Adipocyte (in vitro differentiated cells): Measurements from ENCODE around the gene FSTL4.

Experiments
- DNase-seq: peaks from one replicate; pipeline ENCODE4 v3.0.0-alpha.2; 2015; ENCODE audit warnings: low read depth
- H3K27me3 ChIP-seq: replicated peaks from 2 replicates; pipeline ENCODE4 v1.7.0; 2013; ENCODE audit warnings: mild to moderate bottlenecking, low read length, moderate library complexity; ENCODE audit not compliant: control insufficient read depth, insufficient read depth
- H3K36me3 ChIP-seq: 2 replicates; pipeline ENCODE4 v1.7.0; 2013; ENCODE audit warnings: low read length, mild to moderate bottlenecking, moderate library complexity; ENCODE audit not compliant: control insufficient read depth, insufficient read depth, severe bottlenecking
- H3K4me1 ChIP-seq: 2 replicates; pipeline ENCODE4 v1.7.0; 2013; ENCODE audit warnings: mild to moderate bottlenecking, low read length, moderate library complexity; ENCODE audit not compliant: control insufficient read depth, insufficient read depth
- H3K4me3 ChIP-seq: 2 replicates; pipeline ENCODE4 v1.7.0; 2013; ENCODE audit warnings: mild to moderate bottlenecking, low read length, moderate library complexity
- H3K9ac ChIP-seq: 2 replicates; pipeline ENCODE4 v1.7.0; 2013; ENCODE audit warnings: mild to moderate bottlenecking, low read length, moderate library complexity
- H3K9me3 ChIP-seq: 2 replicates; pipeline ENCODE4 v1.7.0; 2013; ENCODE audit warnings: mild to moderate bottlenecking, low read length, moderate library complexity; ENCODE audit not compliant: control insufficient read depth

FSTL4 gene

GRCh38 chr5:133365738-133366137 is 246.6 kb downstream of the FSTL4 start:
- peaks cover 43% of the 10 kb centered on the region for H3K27me3 ChIP-seq
- H3K9ac ChIP-seq, result no peak overlapping the region
- no peak overlapping the region for H3K4me3 ChIP-seq
- peaks cover 7% of the 10 kb centered on the region for H3K4me1 ChIP-seq
- no peaks in the 10 kb centered on the region for H3K36me3 ChIP-seq
- no peak for DNase-seq
- H3K9me3 ChIP-seq, result no peaks in the 10 kb centered on the region

- H3K36me3 ChIP-seq, result no peaks in the 10 kb centered on the region
- H3K9ac ChIP-seq, result no peak overlapping the region
- H3K4me1 ChIP-seq, result peaks cover 2% of the 10 kb centered on the region
- no peaks in the 10 kb centered on the region for H3K9me3 ChIP-seq
- H3K27me3 ChIP-seq, result peaks cover 46% of the 10 kb centered on the region
- H3K4me3 ChIP-seq, result no peak overlapping the region
- DNase-seq, result no peak
These were observed 247.2 kb downstream of the FSTL4 start for GRCh38 chr5:133364936-133365707.

- no peaks in the 10 kb centered on the region for H3K36me3 ChIP-seq
- no peak overlapping the region for H3K4me3 ChIP-seq
- no peaks in the 10 kb centered on the region for H3K4me1 ChIP-seq
- no peaks in the 10 kb centered on the region for H3K9me3 ChIP-seq
- H3K27me3 ChIP-seq, result peaks cover 44% of the 10 kb centered on the region
- no peak overlapping the region for H3K9ac ChIP-seq
- DNase-seq, result no peak
These were observed 248.3 kb downstream of the FSTL4 start for GRCh38 chr5:133363807-133364587.

- Histone ChIP-seq H3K4me3 (no peak overlapping the region), H3K27me3 (peaks cover 33% of the 10 kb centered on the region), H3K9ac (no peak overlapping the region), H3K36me3 (no peaks in the 10 kb centered on the region), H3K4me1 (no peaks in the 10 kb centered on the region), H3K9me3 (no peaks in the 10 kb centered on the region)
- no peak for DNase-seq
These were observed 249.9 kb downstream of the FSTL4 start for GRCh38 chr5:133362438-133362837.

GRCh38 chr5:133361922-133362321 is 250.4 kb downstream of the FSTL4 start:
- H3K9me3 ChIP-seq, result no peaks in the 10 kb centered on the region
- H3K36me3 ChIP-seq, result no peaks in the 10 kb centered on the region
- H3K27me3 ChIP-seq, result peaks cover 33% of the 10 kb centered on the region
- H3K4me3 ChIP-seq, result no peak overlapping the region
- H3K4me1 ChIP-seq, result no peaks in the 10 kb centered on the region
- no peak for DNase-seq
- H3K9ac ChIP-seq, result no peak overlapping the region

- no peak for DNase-seq
- Histone ChIP-seq H3K27me3 (peaks cover 33% of the 10 kb centered on the region), H3K4me3 (no peak overlapping the region), H3K9me3 (no peaks in the 10 kb centered on the region), H3K36me3 (no peaks in the 10 kb centered on the region), H3K9ac (no peak overlapping the region), H3K4me1 (no peaks in the 10 kb centered on the region)
These were observed 251.5 kb downstream of the FSTL4 start for GRCh38 chr5:133360693-133361472.

- Histone ChIP-seq H3K27me3 (peaks cover 26% of the 10 kb centered on the region), H3K9ac (no peak overlapping the region), H3K36me3 (no peaks in the 10 kb centered on the region), H3K4me1 (no peaks in the 10 kb centered on the region), H3K9me3 (no peaks in the 10 kb centered on the region), H3K4me3 (no peak overlapping the region)
- no peak for DNase-seq
These were observed 252.5 kb downstream of the FSTL4 start for GRCh38 chr5:133359861-133360260.

GRCh38 chr5:133358271-133358670 is 254.1 kb downstream of the FSTL4 start:
- Histone ChIP-seq H3K36me3 (no peaks in the 10 kb centered on the region), H3K9ac (no peak overlapping the region), H3K4me1 (no peaks in the 10 kb centered on the region), H3K4me3 (no peak overlapping the region), H3K9me3 (no peaks in the 10 kb centered on the region), H3K27me3 (peaks cover 19% of the 10 kb centered on the region)
- DNase-seq, result no peak

GRCh38 chr5:133357758-133358157 is 254.6 kb downstream of the FSTL4 start:
- Histone ChIP-seq H3K27me3 (peaks cover 16% of the 10 kb centered on the region), H3K9me3 (no peaks in the 10 kb centered on the region), H3K4me1 (no peaks in the 10 kb centered on the region), H3K4me3 (no peak overlapping the region), H3K36me3 (no peaks in the 10 kb centered on the region), H3K9ac (no peak overlapping the region)
- no peak for DNase-seq

GRCh38 chr5:133356984-133357421 is 255.3 kb downstream of the FSTL4 start:
- no peak for DNase-seq
- H3K9me3 ChIP-seq, result no peaks in the 10 kb centered on the region
- H3K9ac ChIP-seq, result no peak overlapping the region
- H3K36me3 ChIP-seq, result no peaks in the 10 kb centered on the region
- no peak overlapping the region for H3K4me3 ChIP-seq
- no peaks in the 10 kb centered on the region for H3K4me1 ChIP-seq
- H3K27me3 ChIP-seq, result peaks cover 13% of the 10 kb centered on the region

GRCh38 chr5:133356396-133356983 is 255.9 kb downstream of the FSTL4 start:
- H3K36me3 ChIP-seq, result no peaks in the 10 kb centered on the region
- DNase-seq, result no peak

More at GRCh38 chr5:133356396-133356983, 255.9 kb downstream of the FSTL4 start:
- H3K4me3 ChIP-seq, result no peak overlapping the region
- H3K4me1 ChIP-seq, result no peaks in the 10 kb centered on the region
- peaks cover 11% of the 10 kb centered on the region for H3K27me3 ChIP-seq
- no peak overlapping the region for H3K9ac ChIP-seq
- no peaks in the 10 kb centered on the region for H3K9me3 ChIP-seq
